Lower leg skin (tissue), 4 donors: ENCODE measurements around the gene PLCB1. TPM values are rescaled to one million over a fixed set of nuclear protein-coding genes. Genes with fewer than 3 reads are reported as not detected.

Experiments
- DNase-seq, 2 donors: peaks; one replicate each; pipeline ENCODE4 v3.0.0-alpha.2; 2019; ENCODE audit warnings: low spot score in 2 of 2
- H3K4me3 ChIP-seq: fragments of 200-600 bp; sonication (generic); 2 replicates; pipeline ENCODE4 v1.5.1; 2017; ENCODE audit warnings: mild to moderate bottlenecking, low read depth; ENCODE audit not compliant: poor library complexity, severe bottlenecking
- POLR2A ChIP-seq, 2 donors: fragments of 450-650 bp; IDR thresholded peaks; one replicate each; pipeline ENCODE4 v1.6.1; 2016 to 2017; ENCODE audit warnings: antibody characterized with exemption in 2 of 2, mild to moderate bottlenecking in 1 of 2, moderate library complexity in 1 of 2
- WGBS, 2 donors: methylation state at CpG; one replicate each; pipeline ENCODE4 v1.1.5; 2018; 5-methylcytosine and 5-hydroxymethylcytosine counted together
- intact Hi-C: fragments of 100-400 bp; cut with DNase I; formaldehyde crosslinking; loops from one replicate; pipeline ENCODE4 v1.15.0; 2023; ENCODE audit warnings: low total_unique reads
- total RNA-seq, 4 donors: library from RNA; depleted of rRNA; stranded (reverse); fragments of >200 nt; gene quantifications; one replicate each; pipeline ENCODE4 v1.1.0, GENCODE V29; 2016
- TF ChIP-seq, protein P1 (sequence below), 3 donors: fragments of 450-650 bp; IDR thresholded peaks; one replicate each; pipeline ENCODE4 v1.5.1; 2016; ENCODE audit warnings: antibody characterized with exemption in 3 of 3, mild to moderate bottlenecking in 3 of 3, moderate library complexity in 2 of 3

Gene PLCB1
- total RNA-seq, 4 donors from 2014 or later = 4.1 to 16.2 (median 9.1) TPM

DNA sequence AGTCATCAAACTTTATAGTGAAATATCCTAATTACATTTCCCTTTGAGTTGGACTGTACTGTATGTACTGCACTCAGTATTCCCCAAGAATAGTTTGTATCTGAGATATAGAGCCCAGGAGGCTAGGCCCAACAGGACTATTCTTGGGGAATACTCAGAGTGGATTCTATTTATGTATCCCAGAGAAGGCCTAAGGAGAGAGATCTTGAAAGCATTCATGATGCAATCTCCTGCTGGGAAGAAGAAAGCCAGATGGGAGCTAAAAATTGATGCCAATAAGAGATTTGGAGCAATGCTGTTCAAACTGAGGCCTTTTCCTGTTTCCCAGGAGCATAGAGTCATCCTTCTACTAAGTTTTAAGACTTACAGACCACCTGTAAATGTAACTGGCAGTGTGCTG is 484.7 kb downstream of the PLCB1 start:
- DNase-seq = no peak
- H3K4me3 ChIP-seq = no peak overlapping the region
- TF ChIP-seq, protein P1, sequence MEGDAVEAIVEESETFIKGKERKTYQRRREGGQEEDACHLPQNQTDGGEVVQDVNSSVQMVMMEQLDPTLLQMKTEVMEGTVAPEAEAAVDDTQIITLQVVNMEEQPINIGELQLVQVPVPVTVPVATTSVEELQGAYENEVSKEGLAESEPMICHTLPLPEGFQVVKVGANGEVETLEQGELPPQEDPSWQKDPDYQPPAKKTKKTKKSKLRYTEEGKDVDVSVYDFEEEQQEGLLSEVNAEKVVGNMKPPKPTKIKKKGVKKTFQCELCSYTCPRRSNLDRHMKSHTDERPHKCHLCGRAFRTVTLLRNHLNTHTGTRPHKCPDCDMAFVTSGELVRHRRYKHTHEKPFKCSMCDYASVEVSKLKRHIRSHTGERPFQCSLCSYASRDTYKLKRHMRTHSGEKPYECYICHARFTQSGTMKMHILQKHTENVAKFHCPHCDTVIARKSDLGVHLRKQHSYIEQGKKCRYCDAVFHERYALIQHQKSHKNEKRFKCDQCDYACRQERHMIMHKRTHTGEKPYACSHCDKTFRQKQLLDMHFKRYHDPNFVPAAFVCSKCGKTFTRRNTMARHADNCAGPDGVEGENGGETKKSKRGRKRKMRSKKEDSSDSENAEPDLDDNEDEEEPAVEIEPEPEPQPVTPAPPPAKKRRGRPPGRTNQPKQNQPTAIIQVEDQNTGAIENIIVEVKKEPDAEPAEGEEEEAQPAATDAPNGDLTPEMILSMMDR (IDR thresholded peaks at IDR 0.05) = no peak
- TF ChIP-seq POLR2A (IDR thresholded peaks at IDR 0.05) = no peak
- intact Hi-C loops = no loop called here

DNA sequence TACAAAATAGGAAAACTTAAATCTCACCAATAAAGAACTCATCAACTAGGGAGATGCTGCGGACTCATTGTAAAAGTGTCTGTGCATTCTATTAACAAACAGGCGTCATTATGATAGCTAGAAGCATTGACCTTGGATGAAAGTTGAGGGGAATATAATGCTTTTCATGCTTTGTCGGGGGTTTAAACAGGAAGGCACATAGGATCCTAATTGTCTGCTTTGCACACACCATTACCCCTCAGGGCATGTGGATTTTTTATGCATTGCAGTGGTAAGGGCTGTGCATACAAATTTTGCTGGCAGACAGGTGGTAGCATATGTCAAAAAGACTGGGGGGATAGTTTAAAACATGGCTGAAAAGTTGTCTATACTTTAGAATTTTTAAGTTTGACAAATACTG is 488.9 kb downstream of the PLCB1 start:
- TF ChIP-seq POLR2A (IDR thresholded peaks at IDR 0.05) = no peak
- TF ChIP-seq, protein P1 (IDR thresholded peaks at IDR 0.05) = no peak
- intact Hi-C loops = no loop called here
- no peak for DNase-seq
- 58 to 62% methylated on average over 3 of the region's 3 CpGs for WGBS, 2 donors
- no peak overlapping the region for H3K4me3 ChIP-seq

DNA sequence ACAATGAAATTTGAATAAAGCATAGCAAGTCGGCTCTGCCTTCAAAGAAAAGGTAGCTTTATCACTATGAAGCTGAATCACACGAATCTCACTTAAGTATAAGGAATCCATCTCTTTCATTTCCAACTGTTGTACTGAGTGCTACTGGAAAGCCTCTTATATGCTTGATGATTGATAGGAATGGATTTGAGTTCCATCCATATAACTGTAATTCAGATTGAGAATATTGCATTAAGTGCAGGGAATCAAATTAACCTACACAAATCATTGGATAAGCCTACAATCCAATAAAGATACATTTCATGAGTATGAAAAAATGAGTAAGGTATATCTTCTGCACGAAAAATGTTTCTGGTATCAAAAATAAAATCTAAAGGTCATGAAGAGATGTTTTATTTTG is 492.0 kb downstream of the PLCB1 start:
- intact Hi-C loops = no loop called here
- DNase-seq = no peak
- 84 to 86% methylated on average over 3 of the region's 3 CpGs for WGBS, 2 donors
- H3K4me3 ChIP-seq = no peak overlapping the region
- no peak for TF ChIP-seq POLR2A (IDR thresholded peaks at IDR 0.05)
- TF ChIP-seq, protein P1 (IDR thresholded peaks at IDR 0.05) = no peak

DNA sequence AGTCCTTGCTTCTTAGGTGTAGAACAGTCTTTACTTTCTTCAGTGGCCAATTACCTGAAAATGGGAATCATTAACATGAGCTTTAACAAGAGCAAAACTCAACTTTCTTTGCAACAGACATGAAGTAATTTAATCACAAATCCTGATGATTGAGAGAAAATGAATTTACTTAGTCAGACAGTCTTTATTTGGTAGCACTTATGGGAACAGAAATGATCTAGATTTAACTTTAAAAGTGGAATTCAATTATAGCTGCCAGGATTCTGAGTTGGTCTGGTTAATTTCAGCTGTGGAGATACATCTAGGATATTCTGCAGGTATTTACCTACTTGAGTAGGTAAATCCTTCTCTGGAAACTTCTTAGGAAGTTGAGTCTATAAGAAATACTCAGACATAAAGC is 492.6 kb downstream of the PLCB1 start:
- intact Hi-C loops = no loop called here
- no peak overlapping the region for H3K4me3 ChIP-seq
- TF ChIP-seq POLR2A (IDR thresholded peaks at IDR 0.05) = no peak
- TF ChIP-seq, protein P1 (IDR thresholded peaks at IDR 0.05) = no peak
- DNase-seq = no peak

GRCh38 chr20:8627340-8628004 is 495.4 kb downstream of the PLCB1 start:
- intact Hi-C loops = no loop called here
- DNase-seq = no peak
- 70% methylated on average over 5 of the region's 5 CpGs for WGBS, 2 donors
- TF ChIP-seq, protein P1 (IDR thresholded peaks at IDR 0.05) = no peak
- TF ChIP-seq POLR2A (IDR thresholded peaks at IDR 0.05) = no peak
- H3K4me3 ChIP-seq = no peak overlapping the region

DNA sequence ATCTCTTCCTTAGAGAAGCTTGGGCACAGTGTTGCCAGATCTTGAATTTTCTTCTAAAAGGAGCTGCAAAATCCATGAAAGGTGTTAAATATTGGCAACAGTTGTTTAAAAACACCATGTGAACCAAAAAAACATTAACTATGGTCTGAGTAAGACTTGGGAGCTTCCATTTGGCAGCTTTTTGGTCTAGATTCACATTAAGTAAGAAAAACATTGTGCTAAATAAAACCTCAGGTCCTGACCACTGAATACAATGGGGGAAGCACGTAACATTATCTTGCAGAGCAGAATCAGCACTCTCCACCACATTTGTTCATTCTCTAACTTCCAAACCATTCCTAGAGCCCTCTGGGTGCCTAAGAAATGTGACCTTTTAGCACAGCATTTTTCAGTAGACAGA is 499.2 kb downstream of the PLCB1 start:
- WGBS, 2 donors = 89 to 93% methylated on average over 1 of the region's 1 CpG
- TF ChIP-seq POLR2A (IDR thresholded peaks at IDR 0.05) = no peak
- TF ChIP-seq, protein P1 (IDR thresholded peaks at IDR 0.05) = no peak
- DNase-seq = no peak
- intact Hi-C loops = no loop called here
- H3K4me3 ChIP-seq = no peak overlapping the region
